ENCODE data around the gene L3MBTL4. TPM values are rescaled to one million over a fixed set of nuclear protein-coding genes. Genes with fewer than 3 reads are reported as not detected.
A peak's percentile ranks its signal among the peaks of the same experiment; 100 is the strongest.

The L3MBTL4 gene
- total RNA-seq, 2 donors from 2014 or later = 10.9 to 11.2 TPM

- Histone ChIP-seq H3K4me3 (peak overlapping the region; percentile 73 to 87), H3K27me3 (no peaks in the 10 kb centered on the region), H3K36me3 (replicated peaks in 1 of 2; ENCODE audit: insufficient read depth in 1 of 2, low read depth in 2 of 2) (no peaks in the 10 kb centered on the region), H3K9me3 (no peaks in the 10 kb centered on the region), H3K27ac (peak overlapping the region; percentile 57 to 99 (median 94)), H3K4me1 (peaks cover 21% of the 10 kb centered on the region)
- intact Hi-C loops (cut with DNase I) = no loop called here
- DNase-seq = peak; percentile 75 to 84 (median 80)
- WGBS, 2 donors = 0% methylated on average over 68 of the region's 68 CpGs; no CpG with 5 or more reads in 1 of the 2 donors
- TF ChIP-seq POLR2A (IDR thresholded peaks at IDR 0.05) (peak; percentile 30 to 57 (median 53)), CTCF (IDR thresholded peaks at IDR 0.05) (peak in 3 of 7 experiments; percentile 7 to 33 (median 32))
- peak; percentile 88 for ATAC-seq
Measured at GRCh38 chr18:6414118-6414722, 491 bp downstream of the L3MBTL4 start.

GRCh38 chr18:6413579-6414117 lies 1.1 kb downstream of the L3MBTL4 start:
- no peaks in the 10 kb centered on the region for H3K36me3 ChIP-seq (replicated peaks in 1 of 2; ENCODE audit: insufficient read depth in 1 of 2, low read depth in 2 of 2)
- TF ChIP-seq POLR2A (IDR thresholded peaks at IDR 0.05) = no peak
- no peak for TF ChIP-seq CTCF (IDR thresholded peaks at IDR 0.05)
- WGBS, 2 donors = 9 to 30% methylated on average over 8 to 25 of the region's 25 CpGs
- intact Hi-C loops (cut with DNase I) = no loop called here
- no peaks in the 10 kb centered on the region for H3K27me3 ChIP-seq
- peak; percentile 17 to 42 (median 25) for DNase-seq
- peak overlapping the region; percentile 57 to 99 (median 94) for H3K27ac ChIP-seq
- peaks cover 21% of the 10 kb centered on the region for H3K4me1 ChIP-seq
- no peaks in the 10 kb centered on the region for H3K9me3 ChIP-seq
- H3K4me3 ChIP-seq = peak overlapping the region; percentile 73 to 87
- peak; percentile 10 for ATAC-seq

- no peaks in the 10 kb centered on the region for H3K9me3 ChIP-seq
- TF ChIP-seq CTCF (IDR thresholded peaks at IDR 0.05) (no peak), POLR2A (IDR thresholded peaks at IDR 0.05) (no peak)
- peaks cover 21% of the 10 kb centered on the region for H3K4me1 ChIP-seq
- H3K27ac ChIP-seq = peak overlapping the region in 2 of 4 donors; percentile 91 to 96
- ATAC-seq = no peak
- H3K36me3 ChIP-seq (replicated peaks in 1 of 2; ENCODE audit: insufficient read depth in 1 of 2, low read depth in 2 of 2) = no peaks in the 10 kb centered on the region
- no peaks in the 10 kb centered on the region for H3K27me3 ChIP-seq
- intact Hi-C loops (cut with DNase I) = no loop called here
- 81% methylated on average over 3 of the region's 3 CpGs for WGBS, 2 donors
- no peak for DNase-seq
- H3K4me3 ChIP-seq = no peak overlapping the region
Measured at GRCh38 chr18:6412933-6413472, 1.7 kb downstream of the L3MBTL4 start.

GRCh38 chr18:6411382-6411781 lies 3.3 kb downstream of the L3MBTL4 start:
- no peak overlapping the region for H3K27ac ChIP-seq
- H3K9me3 ChIP-seq = no peaks in the 10 kb centered on the region
- H3K4me1 ChIP-seq = peaks cover 26% of the 10 kb centered on the region
- WGBS, 2 donors = 74 to 81% methylated on average over 5 of the region's 5 CpGs
- H3K27me3 ChIP-seq = no peaks in the 10 kb centered on the region
- no peak overlapping the region for H3K4me3 ChIP-seq
- no peak for TF ChIP-seq POLR2A (IDR thresholded peaks at IDR 0.05)
- no peak for TF ChIP-seq CTCF (IDR thresholded peaks at IDR 0.05)
- H3K36me3 ChIP-seq (replicated peaks in 1 of 2; ENCODE audit: insufficient read depth in 1 of 2, low read depth in 2 of 2) = no peaks in the 10 kb centered on the region
- ATAC-seq (no peak), DNase-seq (no peak)
- intact Hi-C loops (cut with DNase I) = no loop called here

Data from body of pancreas (tissue), 4 donors.